Smooth muscle cell (in vitro differentiated cells): ENCODE measurements around the gene FAM120B. TPM values are rescaled to one million over a fixed set of nuclear protein-coding genes. Genes with fewer than 3 reads are reported as not detected.

Experiments used
- DNase-seq: peaks from one replicate; lab custom pipeline; 2025; ENCODE audit not compliant: unreplicated experiment; lab: John Stamatoyannopoulos, UW
- H2AFZ ChIP-seq: fragments of 200-600 bp; sonication (generic); 2 replicates; pipeline ENCODE4 v1.6.0; 2016; ENCODE audit warnings: antibody characterized with exemption, low read depth, mild to moderate bottlenecking
- H3F3A ChIP-seq: fragments of 200-600 bp; sonication (generic); 2 replicates; pipeline ENCODE4 v1.6.0; 2017; ENCODE audit warnings: antibody characterized with exemption, low read depth
- H3K27ac ChIP-seq: fragments of 200-600 bp; sonication (generic); 2 replicates; pipeline ENCODE4 v1.5.1; 2016; ENCODE audit warnings: low read depth, mild to moderate bottlenecking
- H3K27me3 ChIP-seq: fragments of 200-600 bp; sonication (generic); 2 replicates; pipeline ENCODE4 v1.6.1; 2016; ENCODE audit warnings: low read depth, mild to moderate bottlenecking
- H3K36me3 ChIP-seq: fragments of 200-600 bp; sonication (generic); 2 replicates; pipeline ENCODE4 v1.5.1; 2016; ENCODE audit warnings: low read depth
- H3K4me1 ChIP-seq: fragments of 200-600 bp; sonication (generic); 2 replicates; pipeline ENCODE4 v1.5.1; 2016; ENCODE audit warnings: low read depth
- H3K4me2 ChIP-seq: fragments of 200-600 bp; sonication (generic); 2 replicates; pipeline ENCODE4 v1.6.0; 2016; ENCODE audit warnings: mild to moderate bottlenecking
- H3K4me3 ChIP-seq: fragments of 200-600 bp; sonication (generic); 2 replicates; pipeline ENCODE4 v1.5.1; 2016; ENCODE audit warnings: mild to moderate bottlenecking
- H3K79me2 ChIP-seq: fragments of 200-600 bp; sonication (generic); 2 replicates; pipeline ENCODE4 v1.6.0; 2016; ENCODE audit warnings: low read depth, mild to moderate bottlenecking
- H3K9ac ChIP-seq: fragments of 200-600 bp; sonication (generic); 2 replicates; pipeline ENCODE4 v1.6.0; 2016; ENCODE audit warnings: low read depth
- H3K9me3 ChIP-seq: fragments of 200-600 bp; sonication (generic); replicated peaks from 2 replicates; pipeline ENCODE4 v1.5.1; 2016; ENCODE audit warnings: low read depth
- H4K20me1 ChIP-seq: fragments of 200-600 bp; sonication (generic); 2 replicates; pipeline ENCODE4 v1.6.0; 2016; ENCODE audit warnings: low read depth
- CTCF ChIP-seq: fragments of 200-600 bp; sonication (generic); IDR thresholded peaks from 2 replicates; pipeline ENCODE4 v1.5.1; 2017; ENCODE audit warnings: borderline replicate concordance, mild to moderate bottlenecking, antibody characterized with exemption; ENCODE audit not compliant: insufficient read depth, poor library complexity, severe bottlenecking
- WGBS: methylation state at CpG from one replicate; pipeline ENCODE4 v1.1.7; 2016; ENCODE audit warnings: low lambda C conversion rate; 5-methylcytosine and 5-hydroxymethylcytosine counted together
- polyA plus RNA-seq: library from polyadenylated mRNA; unstranded; fragments of >200 nt; fragmentation: Nextera tagmentation; extraction: Ambion mirVana; gene quantifications from 2 replicates; pipeline ENCODE4 v1.2.1, GENCODE V29; 2016
- total RNA-seq: library from RNA; depleted of rRNA; stranded (reverse); fragments of >200 nt; gene quantifications from 2 replicates; pipeline ENCODE4 v1.2.3, GENCODE V29; 2014

The FAM120B gene
- total and polyA plus RNA-seq, 2 experiments from 2014 or later, result 17.8 to 26.3 TPM

- Histone ChIP-seq H3K27me3 (no peaks in the 10 kb centered on the region), H3K9me3 (no peaks in the 10 kb centered on the region), H3K79me2 (no peaks in the 10 kb centered on the region), H3K4me1 (peaks cover 19% of the 10 kb centered on the region), H4K20me1 (no peaks in the 10 kb centered on the region), H3K36me3 (no peaks in the 10 kb centered on the region), H3K27ac (no peak overlapping the region), H3K9ac (peak overlapping the region; percentile 32), H3K4me3 (peak overlapping the region; percentile 27), H2AFZ (no peak overlapping the region), H3K4me2 (peak overlapping the region; percentile 78), H3F3A (no peaks in the 10 kb centered on the region)
- WGBS, result 64% methylated on average over 12 of the region's 12 CpGs
- DNase-seq, result no peak
- no peak for TF ChIP-seq CTCF
Observed at GRCh38 chr6:170437719-170438401, 131.3 kb downstream of the FAM120B start.

GRCh38 chr6:170438402-170438753 lies 131.8 kb downstream of the FAM120B start:
- Histone ChIP-seq H3K27me3 (no peaks in the 10 kb centered on the region), H3K79me2 (no peaks in the 10 kb centered on the region), H3K4me1 (peaks cover 19% of the 10 kb centered on the region), H3K9ac (peak overlapping the region; percentile 32), H3K4me3 (peak overlapping the region; percentile 27), H3K27ac (no peak overlapping the region), H4K20me1 (no peaks in the 10 kb centered on the region), H3K9me3 (no peaks in the 10 kb centered on the region), H3F3A (no peaks in the 10 kb centered on the region), H2AFZ (no peak overlapping the region), H3K36me3 (no peaks in the 10 kb centered on the region), H3K4me2 (peak overlapping the region; percentile 78)
- no peak for TF ChIP-seq CTCF
- DNase-seq, result peak; percentile 73
- 5% methylated on average over 12 of the region's 15 CpGs for WGBS

- no peak overlapping the region for H3K27ac ChIP-seq
- H3K4me1 ChIP-seq, result peaks cover 19% of the 10 kb centered on the region
- H3K9ac ChIP-seq, result no peak overlapping the region
- peak overlapping the region; percentile 78 for H3K4me2 ChIP-seq
- no peaks in the 10 kb centered on the region for H3K27me3 ChIP-seq
- no peak for DNase-seq
- no peak overlapping the region for H2AFZ ChIP-seq
- H3K4me3 ChIP-seq, result no peak overlapping the region
- H3K79me2 ChIP-seq, result no peaks in the 10 kb centered on the region
- no peak for TF ChIP-seq CTCF
- no peaks in the 10 kb centered on the region for H3K9me3 ChIP-seq
- H3K36me3 ChIP-seq, result no peaks in the 10 kb centered on the region
- H3F3A ChIP-seq, result no peaks in the 10 kb centered on the region
- H4K20me1 ChIP-seq, result no peaks in the 10 kb centered on the region
Observed at GRCh38 chr6:170438861-170439260, 132.3 kb downstream of the FAM120B start.
